LHCN-M2 (cell line): ENCODE measurements around the gene ZNF644. TPM values are rescaled to one million over a fixed set of nuclear protein-coding genes. Genes with fewer than 3 reads are reported as not detected.
"Not testable (repeated sequence)": the region's sequence is repeated elsewhere in the genome, so short reads cannot be mapped to it uniquely, and the experiment has no call there.

Source experiments
- DNase-seq: peaks from one replicate; pipeline ENCODE4 v3.0.0-alpha.2; 2012; ENCODE audit warnings: low read depth
- total RNA-seq: library from RNA; depleted of rRNA; stranded (reverse); fragments of >200 nt; gene quantifications from 2 replicates; pipeline ENCODE4 v1.2.3, GENCODE V29; 2014

ZNF644 gene
- total RNA-seq, 1 experiment from 2014 or later, result 39.6 TPM

- not testable (repeated sequence) for DNase-seq
These were observed 94.2 kb downstream of the ZNF644 start for GRCh38 chr1:90927674-90928073.

- DNase-seq, result no peak
These were observed 94.9 kb downstream of the ZNF644 start for GRCh38 chr1:90926971-90927370.

GRCh38 chr1:90925928-90926869, 95.6 kb downstream of the ZNF644 start:
- peak; percentile 76 for DNase-seq

GRCh38 chr1:90924982-90925381, 96.9 kb downstream of the ZNF644 start:
- no peak for DNase-seq

GRCh38 chr1:90922996-90923395, 98.8 kb downstream of the ZNF644 start:
- no peak for DNase-seq

- no peak for DNase-seq
These were observed 99.6 kb downstream of the ZNF644 start for GRCh38 chr1:90922202-90922601.

GRCh38 chr1:90919900-90920299, 101.9 kb downstream of the ZNF644 start:
- DNase-seq, result peak; percentile 32

- DNase-seq, result no peak
These were observed 102.6 kb downstream of the ZNF644 start for GRCh38 chr1:90919190-90919719.

- no peak for DNase-seq
These were observed 110.5 kb downstream of the ZNF644 start for GRCh38 chr1:90911353-90911752.

GRCh38 chr1:90902672-90903071, 119.2 kb downstream of the ZNF644 start:
- no peak for DNase-seq

GRCh38 chr1:90899263-90899662, 122.6 kb downstream of the ZNF644 start:
- no peak for DNase-seq

GRCh38 chr1:90893679-90894078, 128.2 kb downstream of the ZNF644 start:
- DNase-seq, result not testable (repeated sequence)

GRCh38 chr1:90892884-90893283, 129.0 kb downstream of the ZNF644 start:
- not testable (repeated sequence) for DNase-seq

GRCh38 chr1:90892196-90892595, 129.6 kb downstream of the ZNF644 start:
- not testable (repeated sequence) for DNase-seq

GRCh38 chr1:90891756-90892155, 130.1 kb downstream of the ZNF644 start:
- DNase-seq, result not testable (repeated sequence)

GRCh38 chr1:90882221-90882620, 139.6 kb downstream of the ZNF644 start:
- no peak for DNase-seq

GRCh38 chr1:90881034-90881433, 140.8 kb downstream of the ZNF644 start:
- DNase-seq, result no peak

GRCh38 chr1:90879281-90879680, 142.6 kb downstream of the ZNF644 start:
- DNase-seq, result peak; percentile 11

- DNase-seq, result no peak
These were observed 145.7 kb downstream of the ZNF644 start for GRCh38 chr1:90876101-90876500.
